Mononuclear cell (primary cell): Measurements from ENCODE around the gene KLRC2. TPM values are rescaled to one million over a fixed set of nuclear protein-coding genes. Genes with fewer than 3 reads are reported as not detected.
A peak's percentile ranks its signal among the peaks of the same experiment; 100 is the strongest.
"Not testable (repeated sequence)": the region's sequence is repeated elsewhere in the genome, so short reads cannot be mapped to it uniquely, and the experiment has no call there.

ENCODE experiments used
- H3K27me3 ChIP-seq: 2 replicates; pipeline ENCODE4 v1.6.0; 2011; ENCODE audit warnings: low read length, control low read depth; ENCODE audit not compliant: insufficient read depth
- H3K4me1 ChIP-seq: 2 replicates; pipeline ENCODE4 v1.5.1; 2011; ENCODE audit warnings: mild to moderate bottlenecking, low read length, control low read depth; ENCODE audit not compliant: insufficient read depth
- H3K4me3 ChIP-seq: 2 replicates; pipeline ENCODE4 v1.5.1; 2011; ENCODE audit warnings: mild to moderate bottlenecking, low read length, moderate library complexity
- H3K9me3 ChIP-seq: 2 replicates; pipeline ENCODE4 v1.5.1; 2011; ENCODE audit warnings: low read depth, mild to moderate bottlenecking, control low read depth, low read length
- total RNA-seq: library from RNA; depleted of rRNA; stranded (reverse); fragments of >200 nt; gene quantifications from one replicate; pipeline ENCODE4 v1.2.3, GENCODE V29; 2012

KLRC2 gene
- total RNA-seq, 1 donor = 3.6 TPM

DNA sequence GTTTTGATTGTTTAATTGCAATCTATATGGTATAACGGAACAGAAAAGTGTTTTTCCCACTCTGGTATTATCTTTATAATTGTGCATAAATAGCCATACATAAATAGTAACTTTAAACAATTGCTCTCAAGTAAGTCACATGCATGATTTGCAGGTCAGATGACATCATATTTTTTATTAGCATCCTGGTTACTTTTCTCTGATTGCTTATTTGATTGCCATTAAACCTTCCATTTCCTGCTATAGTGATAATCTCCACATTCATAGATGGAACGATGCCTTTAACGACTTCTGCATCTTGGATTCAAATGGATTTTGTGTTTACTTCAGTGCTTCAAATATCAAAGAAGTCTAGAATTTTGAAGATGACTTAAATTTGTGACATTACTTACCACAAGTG is 42.5 kb downstream of the KLRC2 start:
- H3K4me3 ChIP-seq = no peak overlapping the region
- H3K9me3 ChIP-seq = no peaks in the 10 kb centered on the region
- no peaks in the 10 kb centered on the region for H3K27me3 ChIP-seq
- peaks cover 39% of the 10 kb centered on the region for H3K4me1 ChIP-seq

DNA sequence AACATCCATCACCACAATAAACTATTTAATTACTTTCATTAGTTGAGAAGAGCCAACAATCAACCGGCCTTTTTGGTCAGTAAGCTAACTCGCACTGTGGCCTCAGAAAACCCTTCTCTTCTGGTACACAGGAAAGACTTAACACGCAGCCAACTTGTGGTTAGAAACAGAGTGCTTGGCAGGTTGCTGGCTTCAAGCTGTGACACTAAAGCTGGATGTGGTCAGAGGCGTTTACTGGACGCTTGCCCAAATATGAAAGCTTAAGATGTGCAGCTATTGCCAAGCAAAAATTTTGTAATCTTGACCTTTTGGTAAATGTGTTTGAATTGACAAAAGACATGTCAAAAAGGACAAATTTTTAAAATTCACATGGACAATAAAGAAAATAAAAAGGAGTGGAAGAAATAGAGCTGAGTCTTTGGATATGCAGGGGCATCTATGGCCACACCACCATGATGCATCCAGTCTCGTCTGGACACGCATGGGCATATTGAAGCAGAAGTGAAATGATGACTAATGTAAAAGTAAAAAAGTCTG is 43.3 kb downstream of the KLRC2 start:
- Histone ChIP-seq H3K4me3 (no peak overlapping the region), H3K27me3 (no peaks in the 10 kb centered on the region), H3K9me3 (no peaks in the 10 kb centered on the region), H3K4me1 (peaks cover 39% of the 10 kb centered on the region)

DNA sequence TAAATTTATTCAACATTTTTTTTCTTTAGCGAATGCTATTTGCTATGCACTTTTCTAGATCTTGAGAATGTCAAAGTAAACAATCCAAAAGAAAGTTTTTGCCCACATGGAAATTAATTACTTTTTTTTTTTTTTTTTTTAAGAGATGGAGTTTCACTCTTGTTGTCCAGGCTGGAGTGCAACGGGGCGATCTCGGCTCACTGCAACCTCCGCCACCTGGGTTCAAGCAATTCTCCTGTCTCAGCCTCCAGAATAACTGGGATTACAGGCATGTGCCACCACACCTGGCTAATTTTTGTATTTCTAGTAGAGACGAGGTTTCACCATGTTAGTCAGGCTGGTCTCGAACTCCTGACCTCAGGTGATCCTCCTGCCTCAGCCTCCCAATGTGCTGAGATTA is 44.8 kb downstream of the KLRC2 start:
- not testable (repeated sequence) for H3K9me3 ChIP-seq, H3K4me3 ChIP-seq, H3K27me3 ChIP-seq
- peaks cover 30% of the 10 kb centered on the region for H3K4me1 ChIP-seq

DNA sequence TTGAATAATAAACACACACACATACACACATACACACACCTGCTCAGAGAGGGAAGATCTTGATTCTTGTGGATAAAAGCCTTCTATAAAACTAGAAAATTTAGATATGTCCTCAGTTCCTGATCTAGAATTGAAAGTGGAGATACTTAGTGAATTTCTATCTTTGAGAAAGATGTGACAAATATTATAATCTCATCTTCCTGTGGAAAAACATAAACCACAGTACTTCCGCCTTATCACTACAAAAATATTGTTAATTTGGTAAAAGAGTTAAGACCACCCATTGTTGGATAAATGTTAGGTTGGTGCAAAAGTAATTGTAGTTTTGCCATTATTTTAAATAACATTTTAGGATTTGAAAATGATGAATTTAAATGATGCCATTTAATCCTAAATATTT is 45.9 kb downstream of the KLRC2 start, which contains the start of gene KLRK1:
TSS of gene KLRK1 (minus strand) at position 138 of the 400 bp plus-strand sequence. CDS start 1,231 bp downstream, outside the sequence.
- Histone ChIP-seq H3K4me3 (peak within 1 kb of the TSS; percentile 40), H3K9me3 (no peaks in the 10 kb centered on the region), H3K4me1 (peaks cover 19% of the 10 kb centered on the region), H3K27me3 (no peaks in the 10 kb centered on the region)

DNA sequence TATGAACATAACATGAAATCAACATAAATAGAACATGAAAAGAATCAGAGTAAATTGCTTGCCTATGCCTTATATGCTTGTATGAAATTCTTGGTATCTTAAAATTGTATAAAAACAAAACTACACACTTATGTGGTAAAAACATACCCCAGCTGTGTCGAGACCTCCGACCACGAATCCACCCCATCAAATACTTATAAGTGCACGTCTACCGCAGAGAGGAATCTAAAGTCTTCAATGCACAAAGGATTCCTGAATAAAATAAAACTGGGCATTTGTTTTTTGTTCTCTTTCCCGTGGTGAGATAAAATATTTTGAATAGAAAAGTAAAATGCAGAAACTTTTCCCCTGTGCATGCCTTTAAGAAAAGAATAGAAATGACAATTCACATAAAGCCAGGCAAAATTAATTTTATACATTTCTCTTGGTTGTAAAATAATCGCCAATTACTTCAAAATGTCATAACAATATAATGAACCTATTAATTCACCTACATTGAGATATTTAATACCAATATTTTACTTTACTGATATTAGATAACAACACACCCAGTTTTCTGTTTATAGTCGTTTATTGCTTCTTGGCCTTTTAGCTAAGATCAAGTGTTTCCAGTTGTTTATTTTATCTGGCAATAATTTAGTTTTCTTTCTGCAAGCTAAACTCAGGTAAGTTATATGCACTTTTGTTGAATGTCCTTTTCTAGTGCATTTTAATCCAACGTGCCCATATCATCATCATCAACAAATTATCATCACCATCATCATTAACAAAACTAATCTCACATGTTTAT is 47.0 kb downstream of the KLRC2 start:
- Histone ChIP-seq H3K9me3 (no peaks in the 10 kb centered on the region), H3K4me3 (peak overlapping the region; percentile 40), H3K4me1 (peaks cover 13% of the 10 kb centered on the region), H3K27me3 (no peaks in the 10 kb centered on the region)

DNA sequence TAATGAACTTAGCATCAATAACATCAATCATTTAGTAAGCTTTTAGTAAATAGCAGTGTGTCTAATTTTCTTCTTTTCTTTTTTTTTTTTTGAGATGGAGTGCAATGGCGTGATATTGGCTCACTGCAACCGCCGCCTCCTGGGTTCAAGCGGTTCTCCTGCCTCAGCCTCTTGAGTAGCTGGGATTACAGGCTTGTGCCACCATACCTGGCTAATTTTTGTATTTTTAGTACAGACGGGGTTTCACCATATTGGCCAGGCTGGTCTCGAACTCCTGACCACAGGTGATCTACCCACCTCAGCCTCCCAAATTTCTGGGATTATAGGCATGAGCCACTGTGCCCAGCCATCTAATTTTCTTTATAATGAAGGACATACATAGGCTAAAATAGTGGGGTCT is 48.3 kb downstream of the KLRC2 start:
- not testable (repeated sequence) for H3K27me3 ChIP-seq, H3K9me3 ChIP-seq, H3K4me1 ChIP-seq
- H3K4me3 ChIP-seq = peak overlapping the region; percentile 40

DNA sequence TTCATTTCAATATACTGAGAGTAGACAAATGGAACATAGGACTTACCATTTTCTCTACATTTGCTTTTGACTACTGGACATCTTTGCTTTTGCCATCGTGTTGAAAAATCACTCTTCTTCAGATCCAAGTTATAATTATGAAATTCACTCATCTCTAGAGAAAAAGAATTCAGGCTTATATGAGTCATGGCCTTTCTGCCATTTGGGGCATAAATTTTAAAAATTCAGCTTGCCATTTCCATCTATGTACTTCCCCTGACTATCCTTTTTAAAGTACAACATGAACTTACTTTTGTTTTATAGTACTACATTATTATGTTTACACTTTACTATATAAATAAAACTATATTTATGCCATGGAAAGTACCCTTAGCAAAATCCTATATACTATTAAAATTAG is 49.0 kb downstream of the KLRC2 start:
- Histone ChIP-seq H3K4me1 (peaks cover 4% of the 10 kb centered on the region), H3K9me3 (no peaks in the 10 kb centered on the region), H3K4me3 (peak overlapping the region; percentile 40), H3K27me3 (no peaks in the 10 kb centered on the region)

DNA sequence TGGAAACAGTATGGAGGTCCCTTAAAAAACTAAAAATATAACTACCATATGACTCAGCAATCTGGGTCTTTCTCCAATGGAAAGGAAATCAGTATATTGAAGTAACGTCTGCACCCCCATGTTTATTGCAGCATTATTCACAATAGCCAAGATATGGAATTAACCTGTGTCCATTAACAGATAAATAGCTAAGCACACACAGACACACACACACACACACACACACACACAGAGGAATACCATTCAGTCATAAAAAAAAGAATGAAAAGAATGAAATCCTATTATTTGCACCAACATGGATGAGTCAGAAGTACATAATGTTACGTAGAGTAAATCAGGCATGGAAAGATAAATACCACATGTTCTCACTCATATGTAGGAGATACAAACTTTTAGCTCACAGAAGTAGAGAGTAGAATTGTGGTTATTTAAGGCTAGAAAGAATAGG is 50.6 kb downstream of the KLRC2 start:
- no peaks in the 10 kb centered on the region for H3K9me3 ChIP-seq
- H3K27me3 ChIP-seq = no peaks in the 10 kb centered on the region
- H3K4me3 ChIP-seq = peak overlapping the region; percentile 12
- no peaks in the 10 kb centered on the region for H3K4me1 ChIP-seq

DNA sequence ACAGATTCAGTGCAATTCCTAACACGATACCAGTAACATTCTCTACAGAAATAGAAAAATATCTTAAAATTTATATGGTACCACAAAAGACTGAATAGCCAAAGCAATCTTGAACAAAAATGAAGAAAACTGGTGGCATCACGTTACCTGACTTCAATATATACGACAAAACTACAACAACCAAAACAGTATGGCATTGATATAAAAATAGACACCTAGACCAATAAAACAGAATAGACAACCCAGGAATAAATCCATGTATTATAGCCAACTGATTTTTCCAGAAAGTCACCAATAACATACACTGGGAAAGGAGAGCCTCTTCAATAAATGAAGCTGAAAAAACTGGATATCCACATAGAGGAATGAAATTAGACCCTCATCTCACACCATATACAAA is 51.6 kb downstream of the KLRC2 start:
- Histone ChIP-seq H3K27me3 (no peaks in the 10 kb centered on the region), H3K4me3 (no peak overlapping the region), H3K4me1 (no peaks in the 10 kb centered on the region), H3K9me3 (no peaks in the 10 kb centered on the region)

DNA sequence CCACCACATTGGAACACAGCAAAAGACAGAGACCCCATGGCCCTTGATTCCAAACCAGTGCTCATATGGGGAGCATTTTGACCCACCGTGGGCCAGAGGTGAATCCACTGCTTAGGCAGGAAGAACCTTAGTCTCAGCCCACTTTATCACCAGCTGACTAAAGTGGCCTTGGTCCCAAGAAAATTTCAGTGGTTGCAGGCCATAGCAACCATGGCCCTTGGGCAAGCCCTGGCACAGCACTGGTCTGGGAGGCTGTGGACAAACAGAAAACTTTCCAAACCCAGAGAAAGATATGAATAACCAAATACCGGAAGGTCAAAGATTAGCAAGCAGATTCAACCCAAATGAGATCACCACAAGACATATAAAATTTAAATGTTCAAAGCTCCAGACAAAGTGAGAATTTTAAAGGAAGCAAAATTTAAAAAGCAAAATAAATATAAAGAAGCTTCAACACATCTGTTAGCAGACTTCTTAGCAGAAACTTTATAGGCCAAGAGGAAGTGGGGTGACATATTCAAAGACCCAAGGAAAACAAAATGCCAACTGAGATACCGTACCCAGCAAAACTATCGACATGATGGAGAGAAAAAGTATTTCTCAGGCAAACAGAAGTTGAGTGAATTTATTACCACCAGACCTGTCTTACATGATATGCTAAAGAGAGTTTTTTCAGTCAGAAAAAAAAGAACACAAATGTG is 53.7 kb downstream of the KLRC2 start:
- Histone ChIP-seq H3K4me3 (peak overlapping the region; percentile 5), H3K4me1 (no peaks in the 10 kb centered on the region), H3K9me3 (no peaks in the 10 kb centered on the region), H3K27me3 (no peaks in the 10 kb centered on the region)

Other genes with a start within 250 kb of the KLRC2 start
- 155 TPM for gene GABARAPL1, start 223.1 kb downstream of the KLRC2 start, total RNA-seq
- 34.0 TPM for gene KLRD1, start 128.1 kb downstream of the KLRC2 start, total RNA-seq
- gene KLRK1, start 46.0 kb downstream of the KLRC2 start, total RNA-seq = 41.9 TPM
- gene KLRC4, start 26.3 kb downstream of the KLRC2 start, total RNA-seq = 7.2 TPM
- 7.1 TPM for gene KLRC3, start 15.4 kb downstream of the KLRC2 start, total RNA-seq
- gene KLRC1, start 17.4 kb upstream of the KLRC2 start, total RNA-seq = 6.4 TPM
- 19.1 TPM for gene EIF2S3B, start 69.9 kb upstream of the KLRC2 start, total RNA-seq
- 10.1 TPM for gene MAGOHB, start 177.6 kb upstream of the KLRC2 start, total RNA-seq
- gene STYK1, start 238.0 kb upstream of the KLRC2 start, total RNA-seq = 0.10 TPM